Thyroid gland (tissue), 4 donors: ENCODE data around the gene HMMR. TPM values are rescaled to one million over a fixed set of nuclear protein-coding genes. Genes with fewer than 3 reads are reported as not detected.
A peak's percentile ranks its signal among the peaks of the same experiment; 100 is the strongest.

Source experiments
- DNase-seq, 2 donors: peaks; one replicate each; pipeline ENCODE4 v3.0.0-alpha.2; 2019
- H3K27ac ChIP-seq, 3 donors: fragments of 200-600 bp; sonication (generic); 1 replicate in 2 of 3; 2 replicates in 1 of 3; pipeline ENCODE4 v1.5.1; 2016 to 2019; ENCODE audit warnings: mild to moderate bottlenecking in 1 of 3, moderate library complexity in 1 of 3
- H3K27me3 ChIP-seq: fragments of 200-600 bp; sonication (generic); one replicate; pipeline ENCODE4 v1.5.1; 2019
- H3K36me3 ChIP-seq, 2 donors: fragments of 200-600 bp; sonication (generic); one replicate each; pipeline ENCODE4 v1.5.1; 2016 to 2019
- H3K4me1 ChIP-seq, 2 donors: fragments of 200-600 bp; sonication (generic); one replicate each; pipeline ENCODE4 v1.5.1; 2017 to 2019
- H3K4me3 ChIP-seq, 3 donors: fragments of 200-600 bp; sonication (generic); replicated peaks in 1 of 3; 1 replicate in 2 of 3; 2 replicates in 1 of 3; pipeline ENCODE4 v1.5.1; 2016; ENCODE audit warnings: mild to moderate bottlenecking in 1 of 3
- H3K9me3 ChIP-seq: fragments of 200-600 bp; sonication (generic); one replicate; pipeline ENCODE4 v1.5.1; 2017
- CTCF ChIP-seq, 6 experiments: fragments of 200-600 bp in 3 of 6; fragments of 450-650 bp in 3 of 6; sonication (generic) in 3 of 6; IDR thresholded peaks; one replicate each; pipeline ENCODE4 v1.5.1; 2016 to 2019; ENCODE audit warnings: antibody characterized with exemption in 6 of 6, mild to moderate bottlenecking in 2 of 6, inconsistent platforms in 1 of 6, moderate library complexity in 1 of 6
- POLR2A ChIP-seq, 2 donors: fragments of 450-650 bp; IDR thresholded peaks; one replicate each; pipeline ENCODE4 v1.6.1; 2017; ENCODE audit warnings: antibody characterized with exemption in 2 of 2, mild to moderate bottlenecking in 2 of 2, moderate library complexity in 1 of 2
- WGBS, 2 donors: methylation state at CpG; one replicate each; pipeline ENCODE4 v1.1.5; 2017; 5-methylcytosine and 5-hydroxymethylcytosine counted together
- intact Hi-C: fragments of 100-400 bp; cut with DNase I; formaldehyde crosslinking; loops from one replicate; pipeline ENCODE4 v1.15.1; 2023
- total RNA-seq, 4 donors: library from RNA; depleted of rRNA; stranded (reverse); fragments of >200 nt; gene quantifications; one replicate each; pipeline ENCODE4 v1.2.3, GENCODE V29; 2016

HMMR gene
- total RNA-seq, 4 donors from 2014 or later: 0.56 to 1.8 (median 0.68) TPM

- H3K4me1 ChIP-seq: peaks cover 37 to 58% of the 10 kb centered on the region in 2 donors
- no peaks in the 10 kb centered on the region for H3K9me3 ChIP-seq
- TF ChIP-seq POLR2A (IDR thresholded peaks at IDR 0.05) (peak in 1 of 2 donors; percentile 53), CTCF (IDR thresholded peaks at IDR 0.05) (no peak)
- H3K36me3 ChIP-seq: peaks cover 7 to 9% of the 10 kb centered on the region in 2 donors
- no peaks in the 10 kb centered on the region for H3K27me3 ChIP-seq
- no peak overlapping the region for H3K4me3 ChIP-seq
- 4% methylated on average over 7 of the region's 7 CpGs for WGBS, 2 donors
- peak overlapping the region; percentile 93 to 99 (median 96) for H3K27ac ChIP-seq
- peak; percentile 43 to 55 for DNase-seq
- intact Hi-C loops: no loop called here
Observed at GRCh38 chr5:163509291-163509951, 49.0 kb downstream of the HMMR start.

DNA sequence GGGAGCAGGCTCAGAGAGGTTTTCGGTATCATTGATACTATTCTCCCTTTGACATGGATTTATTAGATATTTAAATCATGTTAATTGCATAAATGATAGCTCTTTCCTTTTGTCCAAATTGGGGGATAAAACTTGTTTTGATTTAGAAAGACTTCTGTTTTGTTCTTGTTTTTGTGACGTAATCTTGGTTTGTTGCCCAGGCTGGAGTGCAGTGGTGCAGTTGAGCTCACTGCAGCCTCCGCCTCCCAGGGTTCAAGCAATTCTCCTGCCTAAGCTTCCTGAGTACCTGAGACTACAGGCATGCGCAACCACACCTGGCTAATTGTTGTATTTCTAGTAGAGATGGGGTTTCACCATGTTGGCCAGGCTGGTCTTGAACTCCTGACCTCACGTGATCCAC is 52.1 kb downstream of the HMMR start:
- Histone ChIP-seq H3K4me1 (peaks cover 33 to 46% of the 10 kb centered on the region in 2 donors), H3K4me3 (no peak overlapping the region), H3K36me3 (peaks cover 26 to 29% of the 10 kb centered on the region in 2 donors), H3K27ac (no peak overlapping the region), H3K27me3 (no peaks in the 10 kb centered on the region), H3K9me3 (no peaks in the 10 kb centered on the region)
- WGBS, 2 donors: 80 to 87% methylated on average over 5 of the region's 5 CpGs
- no peak for TF ChIP-seq POLR2A (IDR thresholded peaks at IDR 0.05)
- no peak for TF ChIP-seq CTCF (IDR thresholded peaks at IDR 0.05)
- peak in 1 of 2 donors; percentile 41 for DNase-seq
- intact Hi-C loops: no loop called here

DNA sequence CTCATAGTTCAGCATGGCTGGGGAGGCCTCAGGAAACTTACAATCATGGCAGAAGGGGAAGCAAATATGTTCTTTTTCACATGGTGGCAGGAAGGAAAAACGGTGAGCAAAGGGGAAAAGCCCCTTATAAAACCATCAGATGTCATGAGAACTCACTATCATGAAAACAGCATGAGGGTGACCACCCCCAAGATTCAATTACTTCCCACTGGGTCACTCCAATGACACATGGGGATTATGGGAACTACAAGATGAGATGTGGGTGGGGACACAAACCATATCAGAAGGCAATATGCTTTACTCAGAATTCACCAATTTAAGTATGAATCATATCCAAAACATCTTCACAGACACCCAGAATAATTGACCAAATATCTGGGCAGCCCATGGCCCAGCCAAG is 64.7 kb downstream of the HMMR start:
- Histone ChIP-seq H3K27ac (no peak overlapping the region), H3K27me3 (no peaks in the 10 kb centered on the region), H3K36me3 (peaks cover 0 to under 1% of the 10 kb centered on the region in 2 donors), H3K4me1 (no peaks in the 10 kb centered on the region), H3K4me3 (no peak overlapping the region), H3K9me3 (no peaks in the 10 kb centered on the region)
- no peak for DNase-seq
- intact Hi-C loops: no loop called here
- WGBS, 2 donors: 93 to 94% methylated on average over 1 of the region's 1 CpG
- no peak for TF ChIP-seq POLR2A (IDR thresholded peaks at IDR 0.05)
- no peak for TF ChIP-seq CTCF (IDR thresholded peaks at IDR 0.05)

DNA sequence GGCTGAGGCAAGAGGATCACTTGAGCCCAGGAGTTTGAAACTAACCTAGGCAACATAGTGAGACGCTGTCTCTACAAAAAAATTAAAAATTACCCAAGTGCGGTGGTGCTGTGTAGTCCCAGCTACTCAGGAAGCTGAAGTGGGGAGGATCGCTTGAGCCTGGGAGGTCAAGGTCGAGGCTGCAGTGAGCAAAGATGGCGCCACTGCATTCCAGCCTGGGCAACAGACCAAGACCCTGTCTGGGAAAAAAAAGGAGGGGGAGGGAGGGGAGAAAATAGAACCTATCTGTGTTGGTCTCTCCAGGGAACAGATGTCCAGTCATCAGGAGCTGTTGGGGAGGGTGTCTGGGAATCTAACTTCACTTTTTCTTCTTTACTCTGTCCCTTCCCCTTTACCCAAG is 69.3 kb downstream of the HMMR start:
- H3K4me3 ChIP-seq: no peak overlapping the region
- 71 to 81% methylated on average over 5 of the region's 5 CpGs for WGBS, 2 donors
- TF ChIP-seq POLR2A (IDR thresholded peaks at IDR 0.05) (no peak), CTCF (IDR thresholded peaks at IDR 0.05) (no peak)

DNA sequence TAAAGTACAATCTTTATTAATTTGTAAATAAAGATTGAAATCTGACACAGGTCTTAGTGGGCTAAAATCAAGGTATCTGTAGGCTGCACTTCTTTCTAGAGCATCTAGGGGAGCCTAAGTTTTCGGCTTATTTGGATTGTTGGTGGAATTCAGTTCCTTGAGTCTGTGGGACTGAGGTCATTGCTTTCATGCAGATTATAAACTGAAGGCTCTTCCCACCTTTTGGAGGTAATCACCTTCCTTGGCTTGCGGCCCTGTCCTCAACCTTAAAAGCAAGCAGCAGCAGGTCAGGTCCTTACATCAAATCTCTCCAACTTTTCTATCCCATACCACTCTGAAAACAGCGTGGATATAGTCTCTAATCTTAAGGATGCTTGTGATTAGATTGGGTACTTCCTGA is 70.8 kb downstream of the HMMR start:
- no peak overlapping the region for H3K27ac ChIP-seq
- no peak for TF ChIP-seq POLR2A (IDR thresholded peaks at IDR 0.05)
- H3K4me1 ChIP-seq: no peaks in the 10 kb centered on the region
- H3K36me3 ChIP-seq: no peaks in the 10 kb centered on the region
- no peaks in the 10 kb centered on the region for H3K27me3 ChIP-seq
- intact Hi-C loops: no loop called here
- H3K4me3 ChIP-seq: no peak overlapping the region
- WGBS, 2 donors: 87 to 94% methylated on average over 3 of the region's 3 CpGs
- no peak for DNase-seq
- H3K9me3 ChIP-seq: no peaks in the 10 kb centered on the region

More for the DNA sequence above, 69.3 kb downstream of the HMMR start:
- no peaks in the 10 kb centered on the region for H3K9me3 ChIP-seq
- no peak for DNase-seq
- no peaks in the 10 kb centered on the region for H3K4me1 ChIP-seq
- H3K27ac ChIP-seq: no peak overlapping the region
- no peaks in the 10 kb centered on the region for H3K36me3 ChIP-seq
- intact Hi-C loops: no loop called here
- no peaks in the 10 kb centered on the region for H3K27me3 ChIP-seq
